ENCODE measurements around the gene TNS3.
"Not testable (repeated sequence)": the region's sequence is repeated elsewhere in the genome, so short reads cannot be mapped to it uniquely, and the experiment has no call there.

Gene TNS3

DNA sequence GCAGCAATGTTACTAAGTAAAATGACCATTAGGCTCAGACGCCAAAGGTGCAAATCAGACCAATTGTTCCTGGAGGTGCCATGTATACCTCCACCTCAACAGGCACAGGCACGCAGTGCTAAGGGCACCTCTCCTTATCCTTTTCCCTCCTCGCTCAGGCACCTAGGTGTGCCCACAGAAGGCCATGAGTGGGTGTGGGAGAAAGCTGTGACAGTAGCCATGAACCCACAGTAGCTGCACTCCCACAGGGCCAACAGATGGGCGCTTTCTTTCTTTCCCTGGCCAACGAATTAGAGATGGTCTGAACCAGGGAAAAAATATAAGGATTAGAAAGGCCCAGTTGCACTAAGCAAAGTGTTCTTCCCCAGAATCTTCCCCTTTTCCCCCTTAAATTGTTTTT is 15.5 kb upstream of the TNS3 start:
- Histone ChIP-seq H2AFZ (ENCODE audit: low read depth, low read length) (no peak overlapping the region), H3K4me3 (ENCODE audit: low read length) (no peak overlapping the region), H3K27me3 (ENCODE audit: insufficient read depth, low read length) (no peaks in the 10 kb centered on the region), H3K36me3 (ENCODE audit: insufficient read depth, low read length) (no peaks in the 10 kb centered on the region), H3K4me1 (ENCODE audit: insufficient read depth, low read length) (peaks cover 2% of the 10 kb centered on the region), H3K9me3 (ENCODE audit: low read length) (peaks cover 7% of the 10 kb centered on the region)

DNA sequence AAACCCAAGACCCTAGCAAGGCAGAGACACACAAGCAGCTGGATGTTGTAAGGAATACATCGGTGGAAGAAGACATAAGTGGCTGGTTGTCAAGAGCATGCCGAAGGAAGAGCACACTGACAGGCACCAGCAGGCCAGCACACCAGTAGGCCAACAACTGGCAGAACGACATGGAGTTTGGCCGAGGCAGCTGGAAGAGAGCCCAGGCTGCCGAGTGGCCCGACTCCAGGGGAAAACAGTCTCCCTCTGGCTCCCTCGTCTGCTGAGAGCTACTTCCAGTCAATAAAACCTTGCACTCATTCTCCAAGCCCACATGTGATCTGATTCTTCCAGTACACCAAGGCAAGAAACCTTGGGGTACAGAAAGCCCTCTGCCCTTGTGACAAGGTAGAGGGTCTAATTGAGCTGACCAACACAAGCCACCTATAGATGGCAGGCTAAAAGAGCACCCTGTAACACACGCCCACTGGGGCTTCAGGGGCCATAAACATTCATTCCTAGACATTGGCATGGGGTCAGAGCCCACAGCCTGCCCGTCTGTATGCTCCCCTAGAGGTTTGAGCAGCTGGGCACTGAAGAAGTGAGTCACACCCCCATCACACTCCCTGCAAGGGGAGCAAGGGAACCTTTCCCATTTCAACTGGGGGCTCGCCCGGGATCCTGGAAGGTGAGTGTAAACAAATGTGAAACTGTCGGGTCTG is 14.7 kb upstream of the TNS3 start:
- H3K4me1 ChIP-seq (ENCODE audit: insufficient read depth, low read length) = peaks cover 2% of the 10 kb centered on the region
- peaks cover 7% of the 10 kb centered on the region for H3K9me3 ChIP-seq (ENCODE audit: low read length)
- H3K27me3 ChIP-seq (ENCODE audit: insufficient read depth, low read length) = no peaks in the 10 kb centered on the region
- no peak overlapping the region for H2AFZ ChIP-seq (ENCODE audit: low read depth, low read length)
- H3K4me3 ChIP-seq (ENCODE audit: low read length) = no peak overlapping the region
- H3K36me3 ChIP-seq (ENCODE audit: insufficient read depth, low read length) = no peaks in the 10 kb centered on the region

DNA sequence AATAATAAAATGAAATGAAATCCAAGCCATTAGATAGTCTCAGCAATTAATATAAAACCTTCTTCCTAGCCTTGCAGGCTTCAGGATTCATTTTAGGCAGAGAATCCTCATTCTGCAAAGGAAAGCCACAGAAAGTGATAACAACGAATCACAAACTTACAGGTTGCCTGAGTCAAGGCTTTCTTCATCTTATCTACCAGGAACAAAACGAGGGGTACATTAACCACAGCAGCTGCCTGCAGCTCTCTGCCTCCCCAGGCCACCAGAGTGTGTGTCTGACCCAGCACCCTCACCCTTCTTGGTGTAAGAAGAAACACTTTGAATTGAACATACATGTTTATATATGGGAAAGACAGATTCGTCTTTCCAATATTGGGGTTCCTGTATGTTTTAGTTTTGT is 12.5 kb upstream of the TNS3 start:
- H3K9me3 ChIP-seq (ENCODE audit: low read length) = peaks cover 7% of the 10 kb centered on the region
- no peak overlapping the region for H2AFZ ChIP-seq (ENCODE audit: low read depth, low read length)
- no peaks in the 10 kb centered on the region for H3K36me3 ChIP-seq (ENCODE audit: insufficient read depth, low read length)
- H3K4me3 ChIP-seq (ENCODE audit: low read length) = no peak overlapping the region
- H3K4me1 ChIP-seq (ENCODE audit: insufficient read depth, low read length) = no peaks in the 10 kb centered on the region
- no peaks in the 10 kb centered on the region for H3K27me3 ChIP-seq (ENCODE audit: insufficient read depth, low read length)

DNA sequence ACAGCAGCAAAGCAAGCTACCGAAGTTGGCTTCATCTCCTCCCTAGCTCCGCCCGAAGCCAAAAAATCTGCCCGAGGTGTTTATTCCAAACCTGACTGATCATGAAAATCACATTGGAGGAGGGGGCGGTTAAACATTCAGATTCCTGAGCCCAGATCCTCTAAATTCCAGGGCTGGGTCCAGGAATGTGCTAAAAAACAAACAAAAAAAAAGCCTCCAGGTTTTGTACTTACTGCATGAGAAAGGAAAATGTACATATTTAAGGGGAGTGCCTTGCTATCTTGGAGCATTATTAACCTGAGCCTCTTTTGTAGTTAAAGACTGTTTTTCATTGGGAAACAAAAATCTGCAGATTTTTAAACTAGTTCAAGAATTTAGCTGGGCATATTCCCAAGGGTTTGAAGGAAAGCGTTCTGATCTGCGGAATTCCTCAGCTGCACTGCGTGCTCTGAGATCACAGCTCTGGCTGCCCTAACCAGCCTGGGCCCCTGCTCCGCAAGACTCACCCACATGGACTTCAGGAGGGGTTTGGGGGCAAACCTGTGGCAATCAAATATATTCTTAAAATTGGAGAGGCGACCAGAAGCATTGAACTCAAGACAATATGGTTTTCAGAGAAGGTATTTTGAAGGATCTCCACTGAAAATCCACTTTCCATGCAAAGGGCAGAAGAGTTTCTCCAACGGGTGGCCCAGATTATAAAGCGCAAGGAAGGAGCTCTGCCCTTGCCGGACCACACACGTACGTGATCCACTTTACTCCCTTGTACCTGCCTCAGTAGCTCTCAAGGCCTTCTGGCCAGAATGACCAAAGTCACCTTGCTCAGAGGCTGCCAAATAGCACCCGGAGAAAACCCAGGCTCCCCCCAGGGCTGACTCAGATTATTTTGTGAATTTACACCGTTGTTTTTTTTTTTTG is 10.0 kb upstream of the TNS3 start:
- H2AFZ ChIP-seq (ENCODE audit: low read depth, low read length) = no peak overlapping the region
- H3K4me1 ChIP-seq (ENCODE audit: insufficient read depth, low read length) = no peaks in the 10 kb centered on the region
- no peaks in the 10 kb centered on the region for H3K27me3 ChIP-seq (ENCODE audit: insufficient read depth, low read length)
- no peak overlapping the region for H3K4me3 ChIP-seq (ENCODE audit: low read length)
- H3K36me3 ChIP-seq (ENCODE audit: insufficient read depth, low read length) = no peaks in the 10 kb centered on the region
- H3K9me3 ChIP-seq (ENCODE audit: low read length) = no peaks in the 10 kb centered on the region

DNA sequence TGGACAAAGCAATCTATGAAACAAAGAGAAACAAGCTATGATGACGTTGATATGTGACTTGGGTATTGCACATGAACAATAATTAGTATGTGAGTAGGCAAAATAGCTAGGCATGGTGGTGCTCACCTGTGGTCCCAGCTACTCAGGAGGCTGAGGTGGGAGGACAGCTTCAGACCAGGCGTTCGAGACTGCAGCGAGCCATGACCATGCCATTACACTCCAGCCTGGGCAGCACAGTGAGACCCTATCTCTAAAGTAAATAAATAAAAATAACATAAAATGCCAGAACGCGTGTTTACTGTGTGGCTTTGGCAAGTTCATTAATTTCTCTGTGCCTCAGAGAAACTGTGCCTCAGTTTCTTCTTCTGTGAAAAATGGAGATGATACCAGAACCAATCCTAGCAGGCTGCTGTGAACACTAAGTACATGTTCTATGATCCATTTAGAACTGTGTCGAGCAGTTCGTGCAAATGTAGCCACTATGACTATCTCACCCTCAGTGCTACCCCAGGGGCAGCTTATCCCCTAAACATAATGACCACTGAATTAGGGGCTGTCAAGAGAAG is 9.3 kb upstream of the TNS3 start:
- H3K27me3 ChIP-seq (ENCODE audit: insufficient read depth, low read length) = no peaks in the 10 kb centered on the region
- no peaks in the 10 kb centered on the region for H3K9me3 ChIP-seq (ENCODE audit: low read length)
- H3K4me1 ChIP-seq (ENCODE audit: insufficient read depth, low read length) = no peaks in the 10 kb centered on the region
- H2AFZ ChIP-seq (ENCODE audit: low read depth, low read length) = no peak overlapping the region
- no peaks in the 10 kb centered on the region for H3K36me3 ChIP-seq (ENCODE audit: insufficient read depth, low read length)
- H3K4me3 ChIP-seq (ENCODE audit: low read length) = no peak overlapping the region

DNA sequence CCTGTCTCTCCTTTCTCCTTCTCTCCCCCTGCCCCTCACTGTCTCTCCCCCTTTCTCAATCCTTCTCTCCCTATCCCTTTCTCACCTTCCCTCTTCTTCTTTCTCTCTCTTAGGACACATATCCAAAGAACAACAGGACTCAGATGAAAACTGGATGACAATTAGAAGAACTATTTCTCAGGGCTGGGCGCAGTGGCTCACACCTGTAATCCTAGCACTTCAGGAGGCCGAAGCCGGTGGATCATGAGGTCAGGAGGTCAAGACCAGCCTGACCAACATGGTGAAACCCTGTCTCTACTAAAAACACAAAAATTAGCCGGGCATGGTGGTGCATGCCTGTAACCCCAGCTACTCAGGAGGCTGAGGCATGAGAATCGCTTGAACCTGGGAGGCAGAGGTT is 8.3 kb upstream of the TNS3 start:
- not testable (repeated sequence) for H3K4me3 ChIP-seq (ENCODE audit: low read length); H3K36me3 ChIP-seq (ENCODE audit: insufficient read depth, low read length); H3K4me1 ChIP-seq (ENCODE audit: insufficient read depth, low read length); H3K27me3 ChIP-seq (ENCODE audit: insufficient read depth, low read length); H3K9me3 ChIP-seq (ENCODE audit: low read length); H2AFZ ChIP-seq (ENCODE audit: low read depth, low read length)

DNA sequence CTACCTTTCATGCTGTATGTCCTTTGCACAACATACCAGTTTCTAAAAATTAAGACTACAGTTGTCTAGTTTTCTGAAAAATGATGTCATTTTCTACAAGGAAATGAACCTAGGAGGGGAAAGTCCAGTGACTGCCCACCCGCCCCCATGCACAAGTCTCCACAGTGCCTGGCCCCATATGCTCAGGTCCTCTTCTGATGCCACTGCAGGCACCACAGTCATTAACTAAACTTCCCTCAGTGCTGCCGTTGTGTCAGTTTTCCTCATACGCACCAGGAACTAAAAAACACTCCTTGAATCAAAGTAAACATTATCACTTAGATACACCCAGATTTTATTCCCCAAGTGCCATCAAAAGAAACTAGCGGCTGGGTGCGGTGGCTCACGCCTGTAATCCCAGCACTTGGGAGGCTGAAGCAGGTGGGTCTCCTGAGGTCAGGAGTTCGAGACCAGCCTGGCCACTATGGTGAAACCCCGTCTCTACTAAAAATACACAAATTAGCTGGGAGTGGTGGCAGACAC is 6.9 kb upstream of the TNS3 start:
- H3K4me3 ChIP-seq (ENCODE audit: low read length) = no peak overlapping the region

DNA sequence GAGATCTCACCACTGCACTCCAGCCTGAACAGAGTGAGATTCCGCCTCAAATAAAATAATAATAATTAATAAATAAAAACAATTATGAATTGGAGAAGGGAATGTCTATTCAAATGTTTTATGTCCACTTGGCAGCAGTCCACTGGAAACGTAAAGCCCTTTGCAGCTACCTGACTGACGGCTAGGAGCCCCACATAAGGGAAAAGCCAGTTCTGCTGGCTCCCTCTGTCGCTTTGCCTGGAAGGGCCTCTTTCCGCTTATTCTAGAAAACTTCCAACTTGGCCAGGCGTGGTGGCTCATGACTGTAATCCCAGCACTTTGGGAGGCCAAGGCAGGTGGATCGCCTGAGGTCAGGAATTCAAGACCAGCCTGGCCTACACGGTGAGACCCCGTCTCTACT is 6.1 kb upstream of the TNS3 start:
- no peaks in the 10 kb centered on the region for H3K4me1 ChIP-seq (ENCODE audit: insufficient read depth, low read length)
- H3K4me3 ChIP-seq (ENCODE audit: low read length) = no peak overlapping the region
- H3K9me3 ChIP-seq (ENCODE audit: low read length) = no peaks in the 10 kb centered on the region
- H3K27me3 ChIP-seq (ENCODE audit: insufficient read depth, low read length) = no peaks in the 10 kb centered on the region
- H3K36me3 ChIP-seq (ENCODE audit: insufficient read depth, low read length) = no peaks in the 10 kb centered on the region
- no peak overlapping the region for H2AFZ ChIP-seq (ENCODE audit: low read depth, low read length)

More for the DNA sequence above, 6.9 kb upstream of the TNS3 start:
- Histone ChIP-seq H3K36me3 (ENCODE audit: insufficient read depth, low read length) (no peaks in the 10 kb centered on the region), H3K27me3 (ENCODE audit: insufficient read depth, low read length) (no peaks in the 10 kb centered on the region), H2AFZ (ENCODE audit: low read depth, low read length) (no peak overlapping the region), H3K4me1 (ENCODE audit: insufficient read depth, low read length) (no peaks in the 10 kb centered on the region), H3K9me3 (ENCODE audit: low read length) (no peaks in the 10 kb centered on the region)

DNA sequence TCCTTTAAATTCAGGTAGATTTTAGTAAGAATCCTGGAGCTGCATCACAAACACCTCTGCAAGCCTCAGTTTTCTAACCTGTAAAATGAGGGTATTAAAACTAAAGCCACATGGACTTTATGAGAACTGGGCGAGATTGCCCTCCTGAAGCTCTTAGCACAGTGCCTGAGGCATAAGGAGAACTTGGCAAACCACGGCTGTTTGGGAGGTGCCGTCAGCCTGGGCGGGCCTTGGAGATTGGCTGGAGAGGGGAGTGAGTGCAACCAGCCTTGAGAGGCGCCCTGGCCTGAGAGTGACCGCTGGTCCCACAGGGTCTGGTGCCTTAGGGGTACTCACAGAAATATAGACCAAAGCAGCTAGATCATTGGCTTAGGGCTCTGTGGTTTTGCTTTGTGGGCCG is 5.4 kb upstream of the TNS3 start:
- Histone ChIP-seq H3K9me3 (ENCODE audit: low read length) (no peaks in the 10 kb centered on the region), H3K4me1 (ENCODE audit: insufficient read depth, low read length) (no peaks in the 10 kb centered on the region), H3K4me3 (ENCODE audit: low read length) (no peak overlapping the region), H3K27me3 (ENCODE audit: insufficient read depth, low read length) (no peaks in the 10 kb centered on the region), H3K36me3 (ENCODE audit: insufficient read depth, low read length) (no peaks in the 10 kb centered on the region), H2AFZ (ENCODE audit: low read depth, low read length) (no peak overlapping the region)

DNA sequence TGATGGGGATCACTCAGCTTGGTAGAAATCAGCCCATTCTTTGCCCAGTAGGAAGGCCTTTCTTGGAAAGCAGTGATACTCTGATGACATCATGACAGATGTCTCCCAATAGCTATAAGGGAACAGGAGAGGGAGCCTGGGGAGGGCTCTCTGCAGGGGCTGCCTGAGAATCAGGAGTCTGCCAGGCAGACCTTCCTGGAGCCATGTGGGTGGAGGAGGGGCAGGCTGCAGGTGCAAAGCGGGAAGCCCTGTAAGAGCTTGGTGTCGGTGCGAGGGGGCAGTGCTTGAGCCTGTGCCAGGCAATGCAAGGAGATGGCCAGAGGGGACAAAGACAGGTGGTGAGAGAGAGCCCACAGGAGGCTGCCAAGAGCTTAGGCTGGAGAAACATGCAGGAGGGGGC is 5.0 kb upstream of the TNS3 start:
- Histone ChIP-seq H3K4me1 (ENCODE audit: insufficient read depth, low read length) (no peaks in the 10 kb centered on the region), H3K36me3 (ENCODE audit: insufficient read depth, low read length) (no peaks in the 10 kb centered on the region), H3K4me3 (ENCODE audit: low read length) (no peak overlapping the region), H3K9me3 (ENCODE audit: low read length) (no peaks in the 10 kb centered on the region), H3K27me3 (ENCODE audit: insufficient read depth, low read length) (no peaks in the 10 kb centered on the region), H2AFZ (ENCODE audit: low read depth, low read length) (no peak overlapping the region)

DNA sequence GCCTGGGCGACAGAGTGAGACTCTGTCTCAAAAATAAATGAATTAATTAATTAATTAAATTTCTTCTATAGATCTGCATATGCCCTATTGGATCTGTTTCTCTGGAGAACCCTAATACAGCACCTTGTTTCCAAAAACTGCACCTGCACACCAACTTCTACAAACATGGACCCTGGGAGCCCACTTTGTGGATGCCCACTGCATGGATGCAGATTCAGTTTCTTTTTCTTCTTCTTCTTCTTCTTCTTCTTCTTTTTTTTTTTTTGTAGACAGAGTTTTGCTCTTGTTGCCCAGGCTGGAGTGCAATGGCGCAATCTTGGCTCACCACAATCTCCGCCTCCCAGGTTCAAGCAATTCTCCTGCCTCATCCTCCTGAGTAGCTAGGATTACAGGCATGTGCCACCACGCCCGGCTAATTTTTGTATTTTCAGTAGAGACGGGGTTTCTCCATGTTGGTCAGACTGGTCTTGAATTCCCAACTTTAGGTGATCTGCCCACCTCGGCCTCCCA is 4.3 kb upstream of the TNS3 start:
- not testable (repeated sequence) for H3K27me3 ChIP-seq (ENCODE audit: insufficient read depth, low read length); H3K4me3 ChIP-seq (ENCODE audit: low read length); H3K36me3 ChIP-seq (ENCODE audit: insufficient read depth, low read length); H3K9me3 ChIP-seq (ENCODE audit: low read length); H2AFZ ChIP-seq (ENCODE audit: low read depth, low read length); H3K4me1 ChIP-seq (ENCODE audit: insufficient read depth, low read length)

DNA sequence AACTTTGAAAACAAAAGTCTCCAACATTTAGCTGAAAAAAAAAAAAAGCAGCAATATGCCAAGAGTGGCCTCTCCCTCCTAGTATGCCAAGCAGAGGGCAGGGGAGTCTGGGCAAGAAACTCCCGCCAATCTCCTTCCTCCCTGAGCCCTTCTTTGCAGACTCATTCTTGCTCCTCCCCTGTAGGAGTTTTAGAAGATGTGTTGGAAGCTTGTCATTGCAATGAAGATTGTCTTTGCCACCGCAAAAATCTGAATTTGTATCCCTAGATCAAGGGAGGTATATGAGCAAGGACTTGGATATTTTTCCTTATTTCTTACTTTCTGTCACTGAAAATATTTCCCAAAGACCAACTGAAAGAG is 2.6 kb upstream of the TNS3 start:
- no peak overlapping the region for H2AFZ ChIP-seq (ENCODE audit: low read depth, low read length)
- H3K4me3 ChIP-seq (ENCODE audit: low read length) = no peak overlapping the region
- H3K27me3 ChIP-seq (ENCODE audit: insufficient read depth, low read length) = no peaks in the 10 kb centered on the region
- H3K36me3 ChIP-seq (ENCODE audit: insufficient read depth, low read length) = no peaks in the 10 kb centered on the region
- H3K4me1 ChIP-seq (ENCODE audit: insufficient read depth, low read length) = peaks cover 10% of the 10 kb centered on the region
- H3K9me3 ChIP-seq (ENCODE audit: low read length) = no peaks in the 10 kb centered on the region
